ENCODE data around the gene LSMEM2.
"Not testable (repeated sequence)": the region's sequence is repeated elsewhere in the genome, so short reads cannot be mapped to it uniquely, and the experiment has no call there.

The LSMEM2 gene

GRCh38 chr3:50245831-50246516, 32.9 kb upstream of the LSMEM2 start:
- DNase-seq (ENCODE audit: low read depth, low spot score), result no peak

DNA sequence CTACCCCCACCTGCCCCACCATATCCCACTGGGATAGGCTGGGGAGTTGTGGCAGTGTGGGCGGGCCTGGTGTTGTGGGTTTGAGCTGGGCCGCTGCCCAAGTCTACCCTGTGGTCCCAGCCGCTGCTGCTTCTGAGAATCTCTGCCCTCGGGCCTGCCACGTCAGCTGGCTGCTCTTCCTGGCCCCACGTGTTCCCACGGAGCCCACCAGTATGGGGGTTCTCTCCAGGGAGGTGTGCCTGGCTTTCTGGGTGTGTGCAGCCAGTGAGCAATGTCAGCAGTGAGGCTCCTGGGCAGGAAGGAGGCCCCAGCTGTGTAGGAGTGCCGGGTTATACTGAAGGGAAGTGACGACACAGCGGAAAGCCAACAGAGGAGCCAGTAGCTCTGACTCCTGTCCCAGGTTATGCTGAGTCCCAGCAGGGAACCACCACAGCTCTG, 32.4 kb upstream of the LSMEM2 start:
- no peak for DNase-seq (ENCODE audit: low read depth, low spot score)

DNA sequence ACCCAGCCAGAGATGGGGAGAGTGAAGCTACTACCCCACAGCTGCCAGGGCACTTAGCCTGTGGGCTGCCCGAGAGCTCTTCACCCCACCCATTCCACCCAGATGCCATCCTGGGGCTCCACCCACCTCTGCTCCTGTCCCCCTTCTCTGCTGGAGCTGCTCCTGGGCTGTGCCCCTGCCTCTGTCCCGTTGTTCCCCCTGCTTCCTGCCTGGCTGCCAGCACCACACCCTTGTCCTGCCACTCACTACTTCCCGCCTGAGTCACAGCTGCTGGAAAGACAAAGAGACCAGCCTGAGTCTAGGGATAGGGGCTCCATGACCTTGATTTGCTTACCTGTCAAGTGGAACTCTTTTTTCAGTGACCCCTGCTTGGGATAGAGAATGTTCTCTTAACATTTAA, 30.5 kb upstream of the LSMEM2 start:
- DNase-seq (ENCODE audit: low read depth, low spot score), result no peak

GRCh38 chr3:50249457-50249856, 29.4 kb upstream of the LSMEM2 start:
- DNase-seq (ENCODE audit: low read depth, low spot score), result no peak

- DNase-seq (ENCODE audit: low read depth, low spot score), result no peak
Observed at GRCh38 chr3:50250514-50250913, 28.4 kb upstream of the LSMEM2 start.

DNA sequence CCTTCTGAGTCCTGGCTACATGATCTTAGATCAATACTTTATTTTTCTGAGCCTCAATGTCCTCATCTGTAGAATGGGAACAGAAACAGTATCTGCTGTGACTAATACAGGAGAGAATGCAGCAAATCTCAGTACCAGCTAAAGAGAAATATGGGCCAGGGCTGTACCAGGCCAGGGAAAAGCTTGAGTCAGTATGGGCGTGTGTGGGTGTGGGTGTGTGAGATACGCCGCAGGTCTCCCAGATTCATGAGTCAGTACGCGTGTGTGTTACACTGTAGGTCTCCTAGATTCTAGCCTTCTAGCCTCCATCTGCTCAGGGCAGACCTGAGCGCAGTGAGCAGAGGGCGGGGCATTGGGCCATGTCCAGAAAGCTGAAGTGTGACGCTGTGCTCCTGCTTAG, 27.7 kb upstream of the LSMEM2 start:
- DNase-seq (ENCODE audit: low read depth, low spot score), result no peak

- no peak for DNase-seq (ENCODE audit: low read depth, low spot score)
Observed at GRCh38 chr3:50254577-50255250, 24.2 kb upstream of the LSMEM2 start.

GRCh38 chr3:50255251-50255615, 23.7 kb upstream of the LSMEM2 start:
- DNase-seq (ENCODE audit: low read depth, low spot score), result no peak

DNA sequence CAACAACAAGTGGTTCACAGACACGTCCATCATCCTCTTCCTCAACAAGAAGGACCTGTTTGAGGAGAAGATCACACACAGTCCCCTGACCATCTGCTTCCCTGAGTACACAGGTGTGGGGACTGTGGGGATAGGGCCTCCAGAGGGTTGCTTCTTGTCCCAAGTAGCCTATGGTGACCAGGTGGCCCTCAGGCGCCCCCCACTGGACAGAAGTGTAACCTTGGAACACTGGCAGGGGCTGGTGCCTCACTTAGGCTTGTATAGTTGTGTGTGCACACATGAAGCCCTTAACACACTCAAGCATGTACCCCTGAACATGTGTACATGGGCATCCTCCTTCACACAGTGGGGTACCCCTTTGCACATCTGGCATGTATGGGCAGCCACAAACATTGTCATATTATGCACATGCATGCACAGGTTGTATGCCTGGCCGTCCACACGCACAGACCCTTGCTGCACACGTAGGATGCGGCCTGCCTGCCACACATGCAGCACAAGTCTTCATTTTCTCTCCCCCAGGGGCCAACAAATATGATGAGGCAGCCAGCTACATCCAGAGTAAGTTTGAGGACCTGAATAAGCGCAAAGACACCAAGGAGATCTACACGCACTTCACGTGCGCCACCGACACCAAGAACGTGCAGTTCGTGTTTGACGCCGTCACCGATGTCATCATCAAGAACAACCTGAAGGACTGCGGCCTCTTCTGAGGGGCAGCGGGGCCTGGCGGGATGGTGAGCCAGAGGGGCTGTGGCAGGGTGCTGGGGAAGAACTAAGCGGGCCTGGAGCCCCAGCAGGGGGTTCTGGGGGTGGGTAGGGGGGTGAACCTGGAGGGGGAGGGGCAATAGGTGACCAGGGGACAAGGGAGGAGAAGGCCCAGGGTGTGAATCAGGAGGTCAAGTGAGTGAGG, 21.7 kb upstream of the LSMEM2 start:
- no peak for DNase-seq (ENCODE audit: low read depth, low spot score)

DNA sequence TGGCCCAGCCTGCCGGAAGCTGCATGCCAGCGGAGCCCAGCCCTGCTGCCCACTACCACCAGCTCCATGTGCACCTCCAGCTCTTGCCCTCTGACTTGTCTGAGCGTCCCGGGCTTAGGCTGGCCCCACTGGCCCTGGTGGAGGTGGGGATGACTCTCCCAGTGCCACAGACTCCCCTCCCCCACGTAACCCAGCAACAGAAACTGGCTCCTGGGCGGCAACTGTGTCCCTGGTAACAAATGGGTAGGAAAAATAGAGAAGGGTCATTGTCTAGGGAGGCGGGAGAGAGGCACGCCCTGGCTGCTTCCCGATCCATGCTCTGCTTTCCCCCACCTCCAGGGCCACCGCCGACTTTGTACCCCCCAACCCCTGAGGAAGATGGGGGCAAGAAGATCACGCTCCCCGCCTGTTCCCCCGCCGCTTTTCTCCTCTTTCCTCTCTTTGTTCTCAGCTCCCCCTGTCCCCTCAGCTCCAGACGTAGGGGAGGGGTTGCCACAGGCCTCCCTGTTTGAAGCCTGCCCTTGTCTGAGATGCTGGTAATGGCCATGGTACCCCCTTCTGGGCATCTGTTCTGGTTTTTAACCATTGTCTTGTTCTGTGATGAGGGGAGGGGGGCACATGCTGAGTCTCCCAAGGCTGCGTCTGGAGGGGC, 20.7 kb upstream of the LSMEM2 start:
- no peak for DNase-seq (ENCODE audit: low read depth, low spot score)

DNA sequence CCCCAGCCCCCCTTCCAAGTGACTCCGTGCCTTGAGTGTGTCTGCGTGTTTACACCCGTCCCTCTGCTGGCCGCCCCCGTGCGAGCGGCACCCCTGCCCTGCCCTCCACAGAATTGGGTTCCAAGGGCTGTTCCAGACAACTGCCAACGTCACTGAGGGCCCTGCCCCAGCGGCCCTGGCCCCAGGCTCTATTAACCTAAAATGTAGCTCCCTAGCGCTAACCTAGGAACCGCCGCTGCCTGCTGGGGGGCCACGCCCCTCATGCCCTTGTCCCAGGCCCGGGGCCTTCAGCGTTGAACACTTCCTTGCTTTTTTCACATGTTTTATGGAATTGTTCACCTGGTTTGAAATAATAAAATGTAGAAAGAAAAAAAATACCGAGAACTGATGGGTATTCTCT, 19.9 kb upstream of the LSMEM2 start:
- DNase-seq (ENCODE audit: low read depth, low spot score), result no peak

DNA sequence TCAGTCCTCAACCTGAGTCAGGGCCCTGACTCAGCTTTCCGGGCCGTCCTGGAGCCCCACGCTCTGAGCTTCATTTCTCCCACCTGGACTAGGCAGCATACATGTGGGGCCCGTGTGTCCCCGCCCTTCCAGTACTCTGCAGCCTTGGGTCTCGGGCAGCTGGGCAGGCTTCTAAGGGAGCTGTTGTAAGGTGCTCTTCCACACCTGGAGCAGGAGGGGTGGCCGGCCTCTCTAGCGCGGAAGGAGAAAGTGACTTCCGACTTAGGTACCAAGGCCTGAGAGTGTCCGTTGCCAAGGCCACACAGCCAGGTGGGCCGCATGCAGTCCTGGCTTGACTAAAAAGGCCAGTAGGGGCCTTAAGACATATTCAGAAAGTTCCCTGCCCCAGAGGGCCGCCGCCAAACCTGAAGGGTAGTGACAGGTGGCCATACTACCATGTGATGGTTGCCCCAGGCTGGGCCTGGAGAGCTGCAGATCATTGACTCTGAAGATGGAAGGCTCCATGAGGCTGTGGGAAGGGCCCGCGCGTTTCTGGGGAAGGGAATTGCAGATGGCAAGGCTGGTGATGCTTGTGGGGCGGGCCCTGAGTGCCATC, 19.4 kb upstream of the LSMEM2 start:
- no peak for DNase-seq (ENCODE audit: low read depth, low spot score)

- no peak for DNase-seq (ENCODE audit: low read depth, low spot score)
Observed at GRCh38 chr3:50260027-50260941, 18.6 kb upstream of the LSMEM2 start.

DNA sequence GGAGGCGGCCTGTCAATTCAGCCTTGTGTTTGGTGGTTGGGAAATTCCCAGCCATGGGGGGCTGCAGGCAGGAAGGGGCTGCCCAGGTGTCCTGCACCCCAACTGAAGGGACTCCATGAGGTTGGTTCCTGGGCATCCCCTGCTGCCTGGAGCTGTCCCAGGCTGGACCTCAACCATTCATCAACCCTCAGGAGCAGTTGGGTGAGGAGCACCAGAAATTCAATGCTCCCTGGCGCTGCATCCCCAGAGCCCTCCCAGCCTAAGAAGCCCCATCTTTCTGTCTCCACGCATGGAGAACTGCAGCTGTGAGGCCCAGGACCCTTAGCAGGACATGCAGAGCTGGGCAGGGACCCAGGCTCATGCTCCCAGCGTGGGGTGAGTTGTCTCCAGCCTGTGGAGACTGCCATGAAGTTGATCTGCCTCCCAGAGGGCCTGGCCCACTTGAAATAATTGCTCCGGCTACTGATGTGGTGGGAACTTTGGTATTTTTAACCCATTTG, 17.9 kb upstream of the LSMEM2 start:
- DNase-seq (ENCODE audit: low read depth, low spot score), result no peak

DNA sequence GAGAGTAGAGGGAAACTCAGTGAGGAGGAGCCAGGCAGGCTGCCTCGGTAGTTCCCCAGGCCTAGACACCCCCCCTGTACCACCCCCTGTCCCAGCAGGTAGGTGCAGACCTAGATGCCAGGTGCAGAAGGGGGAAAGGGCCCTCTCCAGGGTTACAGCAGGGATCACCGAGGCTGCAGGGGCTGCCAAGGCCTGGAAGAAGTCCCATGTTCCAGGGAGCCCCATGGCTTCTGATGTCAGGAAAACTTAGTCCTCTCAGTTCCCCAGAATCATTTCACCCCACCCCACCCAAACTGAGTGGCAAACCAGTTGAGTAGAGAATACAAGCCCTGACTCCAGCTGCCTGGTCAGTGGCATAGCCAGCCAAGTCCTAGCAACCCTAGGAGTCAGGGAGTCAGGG, 17.4 kb upstream of the LSMEM2 start:
- no peak for DNase-seq (ENCODE audit: low read depth, low spot score)

DNA sequence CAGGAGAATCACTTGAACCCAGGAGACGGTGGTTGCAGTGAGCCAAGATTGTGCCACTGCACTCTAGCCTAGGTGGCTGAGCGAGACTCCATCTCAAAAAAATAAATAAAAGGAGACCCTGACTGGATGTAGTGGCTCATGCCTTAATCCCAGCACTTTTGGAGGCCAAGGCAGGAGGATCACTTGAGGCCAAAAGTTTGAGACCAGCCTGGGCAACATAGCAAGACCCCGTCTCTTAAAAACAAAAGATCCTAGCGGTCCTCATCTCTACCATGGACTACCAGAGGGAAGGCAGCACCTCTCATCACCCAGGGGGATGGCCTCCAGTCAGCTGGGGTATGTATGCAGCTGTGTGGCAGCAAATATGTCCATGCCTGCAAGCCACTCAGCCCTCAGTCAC, 16.7 kb upstream of the LSMEM2 start:
- not testable (repeated sequence) for DNase-seq (ENCODE audit: low read depth, low spot score)

- DNase-seq (ENCODE audit: low read depth, low spot score), result no peak
Observed at GRCh38 chr3:50262778-50263177, 16.1 kb upstream of the LSMEM2 start.

GRCh38 chr3:50263478-50264382, 15.2 kb upstream of the LSMEM2 start:
- DNase-seq (ENCODE audit: low read depth, low spot score), result no peak

- peak; percentile 93 for DNase-seq (ENCODE audit: low read depth, low spot score)
Observed at GRCh38 chr3:50264383-50264963, 14.4 kb upstream of the LSMEM2 start.
